ENCODE results near the gene HOMER2. TPM values are rescaled to one million over a fixed set of nuclear protein-coding genes. Genes with fewer than 3 reads are reported as not detected.

Gene HOMER2
- total and polyA plus RNA-seq, 2 donors (not counting 3 experiments of a cell fraction or from before 2014, with no cell fraction given) = 0.60 to 0.68 TPM

DNA sequence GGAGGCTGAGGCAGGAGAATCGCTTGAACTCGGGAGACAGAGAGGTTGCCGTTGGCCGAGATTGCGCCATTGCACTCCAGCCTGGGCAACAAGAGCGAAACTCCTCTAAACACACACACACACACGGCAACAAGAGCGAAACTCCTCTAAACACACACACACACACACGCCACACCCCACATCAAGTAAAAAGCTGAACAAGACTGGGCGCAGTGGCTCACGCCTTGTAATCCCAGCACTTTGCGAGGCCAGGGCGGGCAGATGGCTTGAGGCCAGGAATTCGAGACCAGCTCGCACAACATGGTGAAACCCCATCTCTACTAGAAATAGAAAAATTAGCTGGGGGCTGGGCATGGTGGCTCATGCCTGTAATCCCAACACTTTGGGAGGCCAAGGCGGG lies 49.0 kb downstream of the HOMER2 start:
- Histone ChIP-seq H3K9me1 (replicated peaks; ENCODE audit: control insufficient read depth, extremely low read depth, insufficient read depth, low read length) (no peaks in the 10 kb centered on the region), H4K20me1 (replicated peaks; ENCODE audit: control insufficient read depth, extremely low read depth, insufficient read depth, low read length) (no peaks in the 10 kb centered on the region), H3K36me3 (ENCODE audit: control insufficient read depth in 2 of 2, extremely low read depth in 1 of 2, insufficient read depth in 2 of 2, low read length in 2 of 2) (no peaks in the 10 kb centered on the region), H3K9ac (replicated peaks; ENCODE audit: extremely low read depth, insufficient read depth, low read length) (no peak overlapping the region), H3K27ac (ENCODE audit: insufficient read depth, low read depth, low read length) (no peak overlapping the region), H3K9me3 (replicated peaks; ENCODE audit: control insufficient read depth, insufficient read depth, low read length) (no peaks in the 10 kb centered on the region), H3K79me2 (ENCODE audit: control insufficient read depth, insufficient read depth, low read length) (no peaks in the 10 kb centered on the region), H3K4me1 (ENCODE audit: control insufficient read depth, extremely low read depth, insufficient read depth, low read length) (no peaks in the 10 kb centered on the region), H3K4me2 (ENCODE audit: insufficient read depth, low read length) (no peak overlapping the region), H3K4me3 (replicated peaks in 1 of 3; ENCODE audit: insufficient read depth in 1 of 3, low read depth in 1 of 3, low read length in 3 of 3) (no peak overlapping the region), H3K27me3 (ENCODE audit: control insufficient read depth in 2 of 2, insufficient read depth in 2 of 2, low read length in 2 of 2) (no peaks in the 10 kb centered on the region), H2AFZ (ENCODE audit: low read depth, low read length) (no peak overlapping the region)
- dilution Hi-C loops (cut with MboI; ENCODE audit: extremely low pct_ligation_motif_present, low sequenced_read_pairs) = no loop called here
- CTCF ChIA-PET = no interaction called here
- FAIRE-seq (no peak), DNase-seq (ENCODE audit: low read depth, low spot score) (no peak)
- POLR2A ChIA-PET = no interaction called here
- TF ChIP-seq EZH2 (IDR thresholded peaks at IDR 0.05; ENCODE audit: borderline replicate concordance, low read depth, low read length, severe bottlenecking) = no peak
- no peak for TF ChIP-seq FOS (IDR thresholded peaks at IDR 0.05; ENCODE audit: borderline replicate concordance, insufficient read depth, low read length)
- TF ChIP-seq GATA2 (IDR thresholded peaks at IDR 0.05; ENCODE audit: insufficient read depth, insufficient read length, low read depth, low read length) = no peak
- no peak for TF ChIP-seq MYC (IDR thresholded peaks at IDR 0.05; ENCODE audit: low read depth, low read length)
- no peak for TF ChIP-seq POLR2AphosphoS5 (IDR thresholded peaks at IDR 0.05; ENCODE audit: insufficient read depth, low read depth, low read length)
- TF ChIP-seq, protein P1, sequence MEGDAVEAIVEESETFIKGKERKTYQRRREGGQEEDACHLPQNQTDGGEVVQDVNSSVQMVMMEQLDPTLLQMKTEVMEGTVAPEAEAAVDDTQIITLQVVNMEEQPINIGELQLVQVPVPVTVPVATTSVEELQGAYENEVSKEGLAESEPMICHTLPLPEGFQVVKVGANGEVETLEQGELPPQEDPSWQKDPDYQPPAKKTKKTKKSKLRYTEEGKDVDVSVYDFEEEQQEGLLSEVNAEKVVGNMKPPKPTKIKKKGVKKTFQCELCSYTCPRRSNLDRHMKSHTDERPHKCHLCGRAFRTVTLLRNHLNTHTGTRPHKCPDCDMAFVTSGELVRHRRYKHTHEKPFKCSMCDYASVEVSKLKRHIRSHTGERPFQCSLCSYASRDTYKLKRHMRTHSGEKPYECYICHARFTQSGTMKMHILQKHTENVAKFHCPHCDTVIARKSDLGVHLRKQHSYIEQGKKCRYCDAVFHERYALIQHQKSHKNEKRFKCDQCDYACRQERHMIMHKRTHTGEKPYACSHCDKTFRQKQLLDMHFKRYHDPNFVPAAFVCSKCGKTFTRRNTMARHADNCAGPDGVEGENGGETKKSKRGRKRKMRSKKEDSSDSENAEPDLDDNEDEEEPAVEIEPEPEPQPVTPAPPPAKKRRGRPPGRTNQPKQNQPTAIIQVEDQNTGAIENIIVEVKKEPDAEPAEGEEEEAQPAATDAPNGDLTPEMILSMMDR (IDR thresholded peaks at IDR 0.05; ENCODE audit: extremely low read depth in 1 of 2, insufficient read depth in 1 of 2, low read depth in 1 of 2, low read length in 2 of 2) = no peak
- TF ChIP-seq JUN (IDR thresholded peaks at IDR 0.05; ENCODE audit: borderline replicate concordance, insufficient read depth, insufficient read length, low read depth) = no peak
- no peak for TF ChIP-seq POLR2A (IDR thresholded peaks at IDR 0.05; ENCODE audit: low read depth, low read length)
- TF ChIP-seq, protein P2, sequence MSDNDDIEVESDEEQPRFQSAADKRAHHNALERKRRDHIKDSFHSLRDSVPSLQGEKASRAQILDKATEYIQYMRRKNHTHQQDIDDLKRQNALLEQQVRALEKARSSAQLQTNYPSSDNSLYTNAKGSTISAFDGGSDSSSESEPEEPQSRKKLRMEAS (IDR thresholded peaks at IDR 0.05; ENCODE audit: insufficient read depth, insufficient read length) = no peak
- BruUV-seq (replicated peaks) = no TSS peak
- intact Hi-C loops (cut with micrococcal nuclease) = no loop called here

All from endothelial cell of umbilical vein (primary cell).